ENCODE measurements around the gene ANXA8.
"Not testable (repeated sequence)": the region's sequence is repeated elsewhere in the genome, so short reads cannot be mapped to it uniquely, and the experiment has no call there.

ANXA8 gene, protein sequence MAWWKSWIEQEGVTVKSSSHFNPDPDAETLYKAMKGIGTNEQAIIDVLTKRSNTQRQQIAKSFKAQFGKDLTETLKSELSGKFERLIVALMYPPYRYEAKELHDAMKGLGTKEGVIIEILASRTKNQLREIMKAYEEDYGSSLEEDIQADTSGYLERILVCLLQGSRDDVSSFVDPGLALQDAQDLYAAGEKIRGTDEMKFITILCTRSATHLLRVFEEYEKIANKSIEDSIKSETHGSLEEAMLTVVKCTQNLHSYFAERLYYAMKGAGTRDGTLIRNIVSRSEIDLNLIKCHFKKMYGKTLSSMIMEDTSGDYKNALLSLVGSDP

DNA sequence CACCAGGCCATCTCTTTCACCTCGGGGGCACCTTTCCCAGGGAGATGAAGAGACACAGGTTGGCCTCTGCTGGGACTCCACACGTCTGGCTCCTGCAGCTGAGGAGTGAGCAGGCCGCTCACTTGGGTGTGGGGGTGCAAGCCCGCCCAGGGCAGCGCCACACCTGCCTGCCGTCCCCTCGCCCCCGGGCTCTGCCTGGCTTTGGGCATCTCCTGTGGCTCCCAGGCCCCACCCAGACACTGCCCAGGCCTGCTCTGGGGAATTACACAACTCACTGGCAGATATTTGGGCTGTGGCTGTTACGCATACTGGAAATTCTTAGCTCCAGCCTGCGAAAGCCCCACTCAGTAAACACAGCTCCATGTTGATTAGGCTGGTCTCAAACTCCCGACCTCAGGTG, at the start of gene ANXA8:
Gene ANXA8, minus strand, starts transcription at position 193 of the 400 bp plus-strand sequence. Its CDS starts 182 bp downstream, at position 11.
- DNase-seq (ENCODE audit: low read depth in 2 of 2) = not testable (repeated sequence)

DNA sequence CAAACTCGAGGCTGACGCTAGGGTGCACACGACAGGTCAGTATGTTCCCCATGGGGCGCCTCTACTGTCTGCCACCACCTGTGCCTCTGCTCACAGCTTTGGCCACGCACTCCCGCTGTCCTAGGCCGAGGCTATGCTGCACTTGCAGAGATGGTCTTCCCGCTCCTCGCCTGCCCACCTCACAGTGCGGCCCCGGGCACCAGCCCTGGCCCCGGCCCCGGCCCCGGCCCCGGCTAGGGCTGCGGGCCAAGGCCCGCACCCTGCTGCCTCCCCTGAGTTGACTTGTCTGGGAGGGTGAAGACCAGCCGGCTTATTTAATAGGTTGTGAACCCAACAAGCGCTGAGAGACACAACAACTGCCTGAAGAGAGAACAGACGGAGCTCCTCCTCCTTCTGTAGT, 39.6 kb upstream of the ANXA8 start, which contains the start of gene AGAP9:
Gene AGAP9, minus strand, starts transcription at position 164 of the 400 bp plus-strand sequence. Its CDS starts 112 bp downstream, at position 52.
- not testable (repeated sequence) for DNase-seq (ENCODE audit: low read depth in 2 of 2)

DNA sequence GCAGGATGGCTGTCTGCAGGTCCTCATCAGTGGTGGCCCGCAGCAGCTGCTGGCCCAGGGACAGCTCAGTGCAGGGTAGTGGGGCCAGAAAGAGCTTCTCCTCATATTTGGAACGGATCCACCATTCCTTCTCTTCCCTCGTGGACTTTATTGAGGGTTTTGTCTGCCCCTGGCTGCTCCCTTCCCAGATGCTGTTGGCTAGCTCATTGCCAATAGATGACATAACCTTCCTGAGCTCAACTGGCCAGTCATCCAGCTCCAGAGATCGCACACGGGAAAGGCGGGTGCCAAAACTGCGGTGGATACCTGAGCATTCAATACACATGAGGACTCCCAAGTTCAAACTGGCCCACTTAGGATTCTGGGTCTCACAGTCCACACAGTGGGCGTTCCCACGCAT, 18.4 kb upstream of the ANXA8 start:
- not testable (repeated sequence) for DNase-seq (ENCODE audit: low read depth in 2 of 2)

DNA sequence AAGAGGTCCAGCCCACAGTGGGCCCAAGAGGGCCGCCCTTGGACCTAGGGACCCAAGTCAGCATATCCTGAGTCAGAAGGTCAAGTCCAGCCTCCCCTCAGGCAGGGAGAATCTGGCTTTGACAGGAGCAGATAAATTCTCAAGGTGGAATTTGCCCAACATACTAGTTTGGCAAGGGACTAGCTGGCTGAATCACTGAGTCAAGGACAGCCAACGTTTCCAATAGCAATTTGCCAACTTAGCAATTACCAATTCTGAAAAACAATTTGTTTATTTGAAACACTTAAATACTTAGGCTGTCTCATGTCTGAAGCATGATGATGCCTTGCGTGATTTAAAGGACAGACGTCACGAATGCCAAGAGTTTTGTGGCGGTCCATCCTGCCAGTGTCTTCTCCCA, 10.3 kb upstream of the ANXA8 start:
- not testable (repeated sequence) for DNase-seq (ENCODE audit: low read depth in 2 of 2)

DNA sequence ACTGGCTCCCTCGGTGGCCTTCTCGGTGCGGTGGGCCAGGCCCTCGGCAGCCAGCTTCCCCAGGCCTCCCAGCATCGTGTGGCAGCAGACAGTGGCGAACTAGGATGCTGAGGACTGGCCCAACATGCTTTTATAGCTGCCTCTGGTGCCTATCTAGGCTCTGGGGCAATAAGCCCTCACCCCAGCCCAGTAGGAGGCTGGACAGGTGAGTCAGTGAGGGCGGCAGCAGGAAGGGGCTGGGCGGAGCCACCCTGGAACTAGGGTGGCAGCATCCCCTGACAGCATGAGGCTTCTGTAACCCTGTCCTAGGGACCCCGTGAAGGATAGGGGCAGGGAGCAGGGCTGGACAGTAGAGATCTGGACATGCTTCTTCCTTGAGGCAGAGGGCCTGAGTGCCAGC, 7.7 kb upstream of the ANXA8 start, which contains the start of gene FAM25G:
Gene FAM25G, minus strand, starts transcription at position 101 of the 400 bp plus-strand sequence. Its CDS starts 26 bp downstream, at position 75.
- not testable (repeated sequence) for DNase-seq (ENCODE audit: low read depth in 2 of 2)

DNA sequence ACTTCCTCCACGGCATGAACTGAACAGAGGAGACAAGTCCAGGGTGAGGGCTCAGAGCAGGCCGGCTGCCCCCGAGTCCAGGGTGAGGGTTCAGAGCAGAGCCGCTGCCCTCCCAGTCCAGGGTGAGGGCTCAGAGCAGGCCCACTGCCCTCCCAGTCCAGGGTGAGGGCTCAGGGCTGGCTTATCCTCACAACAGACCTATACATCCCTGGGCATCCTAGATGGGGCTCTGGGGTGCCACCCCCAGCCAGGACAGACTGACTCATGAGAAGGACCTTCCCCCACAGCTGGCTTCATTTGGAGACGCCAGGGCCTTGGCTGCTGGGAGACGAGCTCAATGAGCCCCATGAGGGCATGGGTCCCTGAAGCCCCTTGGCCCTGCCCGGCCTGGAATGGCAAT, 5.7 kb upstream of the ANXA8 start:
- DNase-seq (ENCODE audit: low read depth in 2 of 2) = not testable (repeated sequence)

DNA sequence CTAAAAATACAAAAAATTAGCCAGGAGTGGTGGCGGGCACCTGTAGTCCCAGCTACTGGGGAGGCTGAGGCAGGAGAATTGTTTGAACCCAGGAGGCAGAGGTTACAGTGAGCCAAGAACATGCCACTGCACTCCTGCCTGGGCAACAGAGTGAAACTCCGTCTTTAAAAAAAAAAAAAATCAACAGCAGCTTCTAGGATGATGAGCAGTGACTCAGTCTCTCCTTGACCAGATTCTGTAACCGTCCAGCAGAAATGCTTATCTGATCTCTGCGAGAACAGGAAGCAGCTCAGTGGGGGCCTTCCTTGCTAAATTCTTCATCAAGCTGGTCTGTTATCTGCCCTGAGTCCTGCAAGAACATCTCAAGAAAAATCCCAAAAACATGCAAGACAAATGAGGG, 2.0 kb upstream of the ANXA8 start:
- DNase-seq (ENCODE audit: low read depth in 2 of 2) = not testable (repeated sequence)

DNA sequence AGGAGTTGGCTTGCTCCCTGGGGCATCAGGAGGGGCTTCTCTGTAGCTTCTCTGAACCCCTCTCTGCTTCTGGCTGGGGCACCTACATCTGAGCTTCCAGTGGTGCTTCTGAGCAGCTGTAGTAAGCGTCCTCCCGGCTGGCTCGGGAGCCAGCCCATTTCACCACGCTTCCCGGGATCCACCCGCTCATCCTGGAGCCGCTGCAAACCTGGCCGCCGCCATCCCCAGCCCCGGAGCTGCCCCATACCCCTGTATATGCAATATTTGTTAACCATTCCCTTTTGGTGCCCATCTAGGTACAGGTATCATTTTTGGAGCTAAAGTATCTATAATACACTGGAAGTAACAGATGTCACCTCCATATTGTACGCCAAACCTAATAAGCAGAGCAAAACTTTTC, 871 bp upstream of the ANXA8 start:
- not testable (repeated sequence) for DNase-seq (ENCODE audit: low read depth in 2 of 2)

DNA sequence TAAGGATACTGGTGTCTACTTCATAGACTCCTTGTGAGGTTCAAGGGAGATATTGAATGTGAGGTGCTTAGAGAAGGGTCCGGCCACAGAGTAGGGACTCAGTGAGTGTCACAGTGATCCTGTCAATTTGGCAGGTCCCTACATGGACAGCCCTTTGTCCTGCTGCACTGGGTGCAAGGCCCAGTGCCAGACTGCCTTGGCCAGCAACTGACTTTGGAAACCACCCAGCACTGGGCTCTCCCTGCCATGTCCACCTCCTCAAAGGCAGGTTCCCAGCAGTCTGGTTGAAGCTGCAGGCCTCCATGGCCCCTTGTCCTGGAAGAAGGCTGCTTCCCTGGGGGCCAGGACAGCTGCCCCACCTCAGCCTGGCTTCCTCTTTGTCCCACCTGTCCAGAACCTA, 1.5 kb downstream of the ANXA8 start:
- DNase-seq (ENCODE audit: low read depth in 2 of 2) = not testable (repeated sequence)

DNA sequence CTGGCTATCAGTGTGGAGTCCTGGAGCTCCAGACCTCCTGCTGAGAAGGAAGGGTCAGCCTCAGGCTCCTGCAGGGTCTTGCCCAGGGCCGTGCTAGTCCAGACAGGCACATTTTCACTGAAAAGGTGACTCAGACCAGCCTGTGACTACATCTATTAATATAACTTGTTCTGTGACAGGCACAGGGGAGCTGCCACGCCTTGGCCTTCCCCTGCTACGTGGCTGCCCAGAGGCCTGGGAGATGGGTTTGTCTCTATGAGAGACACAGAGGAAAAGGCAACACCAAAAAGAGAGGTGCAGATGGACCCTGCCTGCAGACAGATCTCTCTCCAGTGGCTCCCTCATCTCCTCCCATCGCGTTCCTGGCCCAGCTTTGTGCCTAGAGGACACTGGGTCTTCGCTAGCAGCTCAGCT, 2.1 kb downstream of the ANXA8 start:
- not testable (repeated sequence) for DNase-seq (ENCODE audit: low read depth in 2 of 2)

DNA sequence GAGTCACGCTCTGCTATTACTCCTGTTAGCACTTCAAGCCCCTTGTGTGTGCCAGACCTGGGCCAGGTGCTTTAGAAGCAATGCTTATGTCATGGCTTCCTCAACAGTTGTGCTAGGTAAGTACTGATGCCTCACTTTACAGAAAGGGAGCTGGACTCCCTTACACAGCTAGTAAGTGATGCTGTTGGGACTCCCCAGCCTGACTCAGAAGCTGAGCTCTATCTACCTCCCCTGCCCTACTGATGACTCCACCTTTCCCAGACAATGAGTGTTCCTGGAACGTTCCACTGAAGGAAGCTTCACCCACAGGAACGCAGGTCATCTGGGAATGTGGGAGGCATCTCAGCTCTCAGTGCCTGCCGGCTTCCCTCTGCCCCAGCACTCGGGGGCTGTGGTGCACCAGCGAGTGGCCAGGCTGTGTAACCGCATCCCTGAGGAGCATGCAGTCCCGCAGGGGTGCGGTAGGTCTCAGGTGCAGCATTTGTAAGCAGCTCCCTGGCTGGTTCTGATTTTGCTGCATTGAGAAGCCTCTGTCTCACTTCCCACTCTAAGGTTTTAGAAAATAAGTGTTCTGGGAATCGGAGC, 2.6 kb downstream of the ANXA8 start:
- DNase-seq (ENCODE audit: low read depth in 2 of 2) = not testable (repeated sequence)

DNA sequence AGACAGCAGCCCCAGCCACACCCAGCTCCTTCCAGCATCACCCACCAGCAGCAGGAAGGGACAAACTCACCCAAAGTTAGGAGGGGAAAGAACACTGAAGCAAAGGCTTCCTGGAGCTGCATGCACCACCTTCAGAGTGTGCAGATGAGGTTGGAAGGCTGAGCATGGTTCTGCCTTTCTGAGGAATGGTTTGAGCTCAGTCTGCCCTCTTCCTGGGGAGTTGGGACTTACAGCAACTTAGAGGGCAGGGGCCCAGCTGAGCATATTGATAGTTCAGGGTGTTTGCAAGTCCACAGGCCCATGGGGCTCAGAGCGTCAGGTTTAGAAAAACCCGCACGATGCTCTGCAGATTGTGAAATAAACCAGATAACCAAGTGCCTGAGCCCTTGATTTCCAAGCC, 3.8 kb downstream of the ANXA8 start:
- not testable (repeated sequence) for DNase-seq (ENCODE audit: low read depth in 2 of 2)

DNA sequence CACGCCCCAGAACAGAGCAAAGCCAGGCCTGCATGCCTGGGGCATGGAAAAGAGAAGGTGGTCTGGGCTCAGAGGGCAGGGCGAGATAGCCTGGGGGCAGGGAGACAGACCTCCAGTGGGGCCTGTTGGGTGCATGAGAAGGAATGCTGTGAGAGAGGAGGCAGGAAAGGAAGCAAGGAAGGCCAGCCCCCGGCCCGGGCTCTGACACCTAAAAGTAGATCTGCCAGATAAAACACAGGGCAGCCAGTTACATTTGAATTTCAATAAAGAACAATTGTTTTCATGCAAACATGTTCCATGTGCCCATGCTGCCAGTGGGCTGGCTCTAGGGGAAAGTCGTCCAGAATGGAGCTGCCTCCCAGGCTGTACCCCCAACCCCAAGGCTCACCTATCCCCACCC, 5.8 kb downstream of the ANXA8 start:
- DNase-seq (ENCODE audit: low read depth in 2 of 2) = not testable (repeated sequence)

DNA sequence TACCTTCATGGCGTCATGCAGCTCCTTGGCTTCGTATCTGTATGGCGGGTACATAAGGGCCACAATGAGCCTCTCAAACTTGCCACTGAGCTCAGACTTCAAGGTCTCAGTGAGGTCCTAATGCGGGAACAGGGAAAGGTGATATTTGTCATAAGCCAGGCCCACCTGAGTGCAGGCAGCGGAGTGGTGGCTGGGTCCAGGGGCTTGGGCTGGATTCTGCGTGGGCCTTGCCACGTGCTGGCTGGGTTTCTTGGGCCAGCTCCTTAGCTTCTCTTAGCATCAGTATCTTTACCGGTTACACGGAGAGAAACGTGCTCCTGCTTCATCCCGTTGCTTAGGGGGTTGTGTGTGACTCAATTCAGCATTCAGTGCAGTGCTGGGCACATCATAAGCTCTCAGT, 6.8 kb downstream of the ANXA8 start:
- DNase-seq (ENCODE audit: low read depth in 2 of 2) = not testable (repeated sequence)

DNA sequence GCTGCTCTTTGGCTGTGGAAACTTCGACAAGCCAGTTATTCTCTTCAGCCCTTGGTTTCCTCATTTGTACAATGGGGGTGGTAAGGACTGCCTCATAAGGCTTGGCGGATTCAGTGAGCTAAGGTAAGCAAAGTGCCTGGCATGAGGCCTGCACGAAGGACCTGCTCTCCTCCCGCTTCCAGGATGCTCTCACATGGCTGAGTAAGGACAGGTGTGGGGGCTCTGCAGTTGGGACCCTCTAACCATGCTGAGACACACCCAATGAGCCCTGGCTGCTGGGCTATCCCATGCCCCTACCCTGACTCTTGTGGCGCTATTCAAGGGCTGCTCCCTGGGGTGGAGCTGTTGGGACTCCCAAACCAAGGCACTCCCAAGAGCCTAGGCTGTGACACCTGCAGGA, 8.8 kb downstream of the ANXA8 start:
- DNase-seq (ENCODE audit: low read depth in 2 of 2) = not testable (repeated sequence)

DNA sequence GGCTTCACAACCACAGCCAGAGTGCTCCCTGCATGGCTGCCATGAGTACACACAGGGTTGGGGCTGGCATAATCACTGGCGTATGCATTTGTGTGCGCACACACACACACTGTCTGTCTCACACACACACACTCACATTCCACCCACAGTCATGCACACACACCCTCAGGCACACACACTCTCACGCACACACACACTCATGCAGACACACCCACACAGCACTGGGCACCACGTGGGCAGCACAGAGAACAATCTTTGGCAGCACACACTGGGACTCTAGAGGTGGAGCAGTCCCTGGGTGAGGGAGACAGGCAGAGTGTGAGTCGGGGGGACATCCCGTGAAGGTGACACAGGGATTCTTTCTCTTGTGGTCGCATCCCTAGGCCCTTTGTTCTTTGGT, 10.4 kb downstream of the ANXA8 start:
- not testable (repeated sequence) for DNase-seq (ENCODE audit: low read depth in 2 of 2)

DNA sequence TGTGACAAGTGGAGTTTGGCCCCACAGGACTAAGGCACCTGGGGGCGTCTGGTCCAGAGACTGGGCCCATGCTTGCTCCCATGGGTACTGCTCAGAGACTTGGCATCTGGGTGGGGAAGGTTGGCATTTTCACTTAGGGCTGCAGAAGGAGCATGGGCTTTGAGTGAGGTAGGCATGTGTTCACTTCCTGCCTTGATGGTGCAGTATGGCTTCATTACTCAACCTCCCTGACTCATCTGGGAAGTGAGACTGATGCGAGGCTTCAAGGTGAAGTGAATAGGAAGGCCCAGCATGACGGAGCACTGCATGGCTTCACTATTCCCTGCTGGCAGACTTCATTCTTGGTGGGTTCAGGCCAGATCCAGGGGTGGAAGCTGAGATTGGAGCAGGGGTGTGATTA, 11.3 kb downstream of the ANXA8 start:
- DNase-seq (ENCODE audit: low read depth in 2 of 2) = not testable (repeated sequence)

DNA sequence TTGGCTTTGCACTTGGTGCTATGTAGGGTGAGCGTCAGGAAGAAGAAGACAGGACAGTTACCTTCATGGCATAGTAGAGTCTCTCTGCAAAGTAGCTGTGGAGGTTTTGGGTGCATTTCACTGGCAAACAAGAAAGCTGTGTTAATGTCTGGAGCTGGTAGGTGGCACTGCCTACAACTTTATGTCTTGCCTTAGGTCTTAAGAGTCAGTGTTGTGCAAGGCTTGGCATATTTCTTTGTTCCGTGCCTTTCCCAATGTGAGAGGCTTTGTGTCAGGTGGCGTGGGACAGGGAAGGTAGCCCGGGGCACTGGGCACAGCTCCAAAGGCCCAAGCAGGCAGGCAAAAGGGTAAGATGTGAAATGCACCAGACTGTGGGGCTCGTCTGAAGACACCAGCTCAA, 11.8 kb downstream of the ANXA8 start:
- DNase-seq (ENCODE audit: low read depth in 2 of 2) = not testable (repeated sequence)

DNA sequence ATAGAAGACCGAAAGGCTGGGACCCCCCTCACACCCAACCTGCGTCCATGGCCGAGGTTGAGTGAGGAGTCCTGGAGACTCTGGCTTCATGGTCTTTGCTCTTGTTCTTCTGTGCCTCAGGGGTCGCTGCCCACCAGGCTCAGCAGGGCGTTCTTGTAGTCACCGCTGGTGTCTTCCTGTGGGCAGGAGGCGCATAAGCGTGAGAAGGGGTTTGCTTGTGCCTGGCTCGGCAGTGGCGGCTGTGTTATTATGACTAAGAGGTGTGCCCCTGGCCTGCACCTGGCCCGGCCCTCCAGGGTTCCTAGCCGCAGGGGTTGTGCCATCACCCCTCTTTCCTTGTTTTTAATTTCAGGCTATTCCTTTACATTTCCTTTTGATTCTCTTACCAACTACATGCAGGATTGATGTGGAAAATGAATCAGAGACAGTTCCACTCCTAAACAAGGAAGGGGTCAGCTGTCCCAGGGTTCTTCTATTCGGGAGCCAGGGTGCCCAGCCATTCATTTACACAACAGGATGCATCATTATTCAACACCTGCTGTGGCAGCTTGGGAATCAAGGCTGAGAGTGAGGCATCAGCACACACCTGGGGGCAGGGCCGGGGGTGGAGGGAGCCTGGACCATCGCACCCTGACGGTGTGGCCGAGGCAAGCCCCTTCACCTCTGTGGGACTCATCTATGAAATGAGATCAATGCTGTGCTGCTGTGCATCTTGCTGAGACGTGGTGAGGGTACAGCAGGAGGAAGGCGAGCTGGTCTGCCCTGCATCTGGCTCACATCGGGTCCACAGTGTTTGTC, 15.0 kb downstream of the ANXA8 start:
- not testable (repeated sequence) for DNase-seq (ENCODE audit: low read depth in 2 of 2)

DNA sequence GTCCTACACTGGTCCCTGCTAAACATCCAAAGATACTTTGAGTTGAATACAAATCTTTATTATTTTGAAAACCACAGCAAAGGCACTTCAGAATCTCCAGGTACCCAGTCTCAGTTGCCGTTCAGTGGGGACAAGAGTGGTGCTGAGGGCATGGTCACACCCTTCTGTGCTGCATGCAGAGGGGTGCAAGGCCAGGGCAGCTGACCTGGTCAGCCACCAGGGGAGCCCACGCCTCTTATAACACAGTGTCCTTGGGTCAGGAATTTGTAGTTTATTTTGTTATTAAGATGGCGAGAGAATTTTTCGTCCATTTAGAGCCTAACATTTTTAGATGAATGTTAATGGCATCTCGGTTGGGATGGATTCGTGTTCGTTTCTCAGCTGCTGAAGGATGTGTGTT, 16.0 kb downstream of the ANXA8 start:
- not testable (repeated sequence) for DNase-seq (ENCODE audit: low read depth in 2 of 2)

DNA sequence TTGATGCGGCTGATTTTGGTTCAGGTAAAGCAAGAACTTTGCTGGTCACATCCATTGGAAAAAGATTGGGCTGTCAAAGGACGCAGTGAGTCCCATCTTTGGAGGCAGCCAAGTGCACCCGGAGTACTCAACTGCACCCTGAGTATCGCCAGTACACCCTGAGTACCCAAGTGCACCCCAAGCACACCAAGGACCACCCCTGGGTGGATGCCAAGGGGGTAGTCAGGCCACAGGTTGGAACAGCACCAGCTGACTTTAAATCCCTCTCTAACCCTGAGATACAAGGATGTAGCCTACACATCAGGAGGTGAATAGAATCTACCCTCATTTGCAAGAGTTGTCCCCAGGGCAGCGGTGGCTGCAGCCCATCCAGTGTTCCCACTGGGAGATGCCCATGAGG, 16.5 kb downstream of the ANXA8 start:
- DNase-seq (ENCODE audit: low read depth in 2 of 2) = not testable (repeated sequence)
